GM18909 (cell line): ENCODE measurements around the gene ATP7B.
"Not testable (repeated sequence)": the region's sequence is repeated elsewhere in the genome, so short reads cannot be mapped to it uniquely, and the experiment has no call there.

Experiments used
- ATAC-seq: cut with Tn5 transposase; IDR thresholded peaks from one replicate; pipeline ENCODE4 v1.9.1; 2021; ENCODE audit warnings: mild to moderate bottlenecking; ENCODE audit not compliant: unreplicated experiment, poor library complexity

The ATP7B gene

DNA sequence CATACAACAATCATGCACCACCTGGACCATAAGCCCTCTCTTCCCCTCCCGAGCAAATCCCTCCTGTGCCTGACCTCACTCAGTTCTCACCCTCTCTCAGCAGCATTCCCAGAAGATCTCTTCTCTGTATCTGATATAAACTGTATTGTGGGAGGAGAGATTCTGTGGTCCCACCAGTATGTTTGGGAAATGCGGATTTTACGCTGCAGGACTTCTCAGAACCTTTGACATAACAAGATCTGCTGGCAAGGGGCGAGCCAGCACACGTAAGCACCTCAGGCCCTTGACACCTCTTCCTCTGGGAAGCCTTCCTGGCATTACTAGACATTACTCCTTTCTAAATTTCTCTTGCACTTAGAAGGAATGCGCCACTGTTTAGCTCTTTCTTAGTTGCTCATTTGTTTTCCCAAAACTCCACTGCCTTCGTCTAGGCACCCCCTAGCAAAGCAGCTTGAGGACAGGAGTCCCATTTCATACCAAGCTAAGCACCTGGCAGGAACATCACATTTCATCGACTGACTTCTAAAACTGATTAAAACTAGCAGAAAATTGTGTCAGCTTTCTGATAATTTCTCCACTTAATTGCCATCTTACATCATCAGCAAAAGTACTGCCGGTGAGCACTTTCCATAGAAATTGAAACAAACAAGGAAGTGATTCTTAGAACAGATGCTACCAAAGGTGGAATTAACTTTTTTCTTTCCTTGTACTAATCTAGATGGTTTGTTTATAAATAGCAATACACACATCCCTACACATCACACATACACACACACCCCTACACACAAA lies 86.3 kb downstream of the ATP7B start:
- no peak for ATAC-seq

DNA sequence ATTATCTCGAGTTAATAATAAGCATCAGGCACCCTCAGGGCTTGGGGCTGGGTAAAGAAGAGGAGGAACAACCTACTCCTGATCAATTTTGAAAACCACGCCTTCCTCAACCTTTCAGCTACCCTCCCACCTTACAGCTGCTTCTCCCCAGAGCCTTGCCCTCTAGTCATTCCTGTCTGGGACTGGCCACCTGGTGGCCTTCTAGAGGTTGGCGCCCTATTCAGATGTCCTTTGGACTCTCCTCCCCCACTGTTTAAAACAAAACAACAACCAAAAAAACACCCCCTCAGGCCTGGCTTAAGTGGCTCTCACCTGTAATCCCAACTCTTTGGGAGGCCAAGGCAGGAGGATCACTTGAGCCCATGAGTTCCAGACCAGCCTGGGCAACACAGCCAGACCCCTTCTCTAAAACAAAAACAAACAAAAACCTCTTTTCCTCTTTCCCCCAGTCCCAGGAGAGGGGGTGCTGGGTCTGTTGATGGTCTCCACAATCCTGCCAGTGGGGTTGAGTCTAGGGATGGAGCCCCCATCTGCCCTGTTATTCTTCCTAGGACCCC lies 87.2 kb downstream of the ATP7B start:
- peak; percentile 63 for ATAC-seq

- ATAC-seq: no peak
Measured at GRCh38 chr13:51922771-51923480, 88.3 kb downstream of the ATP7B start.

- no peak for ATAC-seq
Measured at GRCh38 chr13:51921790-51922740, 89.2 kb downstream of the ATP7B start.

DNA sequence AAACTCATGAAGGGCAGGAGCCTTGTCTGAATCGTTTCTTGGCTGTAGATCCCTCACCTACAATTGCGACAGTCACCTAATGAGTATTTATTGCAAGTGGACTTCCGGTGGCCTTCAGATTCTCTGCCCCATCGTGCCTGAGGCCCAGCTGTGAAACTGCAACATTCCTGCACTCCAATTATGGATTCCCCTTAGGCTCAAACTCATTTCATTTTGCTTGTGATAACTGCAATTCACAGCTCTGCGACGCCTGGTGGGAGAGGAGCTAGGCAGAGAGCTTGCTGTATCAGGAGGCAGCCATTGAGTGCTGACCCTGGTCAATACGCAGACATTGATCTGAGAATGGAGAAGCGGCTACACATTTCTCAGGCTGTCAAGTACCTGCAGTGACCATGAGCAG lies 90.5 kb downstream of the ATP7B start:
- ATAC-seq: no peak

DNA sequence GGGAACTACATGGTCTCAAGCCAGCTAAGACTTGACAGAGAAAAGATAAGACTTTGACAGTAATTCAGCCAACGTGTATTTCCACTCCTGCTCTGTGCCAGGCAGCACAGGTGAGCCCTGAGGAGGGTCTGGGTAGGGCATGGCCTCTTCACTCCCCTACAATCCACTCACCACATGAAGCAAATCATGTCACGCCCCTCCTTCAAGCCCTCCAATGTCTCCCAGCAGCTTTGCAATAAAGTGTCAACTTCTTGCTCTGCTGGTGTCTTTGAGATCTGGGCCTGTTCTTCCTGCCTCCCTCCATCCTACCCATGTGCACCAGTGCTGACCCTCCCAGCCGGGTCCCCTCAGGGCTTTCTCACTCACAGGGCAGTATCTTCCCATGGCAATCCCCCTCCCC lies 91.0 kb downstream of the ATP7B start:
- ATAC-seq: no peak

DNA sequence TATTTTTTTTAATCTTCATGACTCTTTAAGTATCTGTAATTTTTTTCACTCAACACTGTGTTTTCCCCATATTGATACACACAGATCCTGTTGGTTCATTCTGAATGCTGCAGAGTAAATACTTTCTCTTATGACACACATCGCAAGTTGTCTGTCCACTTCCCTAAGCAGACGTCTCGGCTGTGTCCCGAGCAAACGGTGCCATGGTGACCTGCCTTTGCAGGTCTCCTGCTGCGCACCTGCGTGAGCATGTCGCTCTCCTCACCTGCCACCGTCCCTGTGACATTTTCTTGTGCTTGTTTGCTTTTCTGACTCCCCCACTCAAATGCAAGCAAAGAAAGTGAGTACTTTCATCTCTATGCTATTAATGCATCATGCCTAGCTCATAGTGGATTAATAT lies 91.7 kb downstream of the ATP7B start:
- no peak for ATAC-seq

GRCh38 chr13:51916962-51917361 lies 94.3 kb downstream of the ATP7B start:
- ATAC-seq: no peak

DNA sequence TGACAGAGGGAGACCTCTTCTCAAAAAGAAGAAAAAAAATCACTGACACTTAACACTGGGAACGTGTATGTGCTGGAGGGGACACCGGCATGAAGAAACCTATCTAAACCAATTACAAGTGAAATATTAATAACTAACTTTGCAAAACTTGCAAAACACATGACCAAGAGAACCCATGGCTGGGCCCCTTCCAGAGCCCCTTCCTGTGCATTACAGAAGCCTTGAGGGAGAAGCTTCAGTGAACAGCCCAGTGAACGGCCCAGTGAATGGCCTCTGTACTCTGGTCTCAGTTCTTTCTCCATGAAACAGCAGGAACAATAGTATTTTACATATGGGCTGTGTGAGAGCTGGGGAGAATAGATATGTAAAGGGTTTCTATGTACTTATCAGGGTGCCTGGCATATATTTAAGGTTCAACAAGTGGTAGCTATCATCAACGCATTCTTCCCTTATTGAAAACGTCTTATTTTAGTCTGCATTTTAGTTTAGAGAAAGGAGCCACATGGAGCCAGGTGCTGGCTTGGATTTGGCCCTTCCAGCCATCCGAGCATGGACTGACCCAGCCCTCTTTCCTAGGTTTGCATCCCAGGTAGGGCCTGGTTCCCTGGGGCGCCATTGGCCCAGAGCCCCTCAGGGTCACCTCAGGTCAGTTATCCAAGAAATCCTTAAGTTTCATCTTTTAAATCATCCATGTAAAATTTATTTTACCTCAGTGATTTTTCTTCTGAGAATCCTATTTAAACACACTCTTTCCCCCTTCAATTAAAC lies 95.0 kb downstream of the ATP7B start:
- ATAC-seq: no peak

DNA sequence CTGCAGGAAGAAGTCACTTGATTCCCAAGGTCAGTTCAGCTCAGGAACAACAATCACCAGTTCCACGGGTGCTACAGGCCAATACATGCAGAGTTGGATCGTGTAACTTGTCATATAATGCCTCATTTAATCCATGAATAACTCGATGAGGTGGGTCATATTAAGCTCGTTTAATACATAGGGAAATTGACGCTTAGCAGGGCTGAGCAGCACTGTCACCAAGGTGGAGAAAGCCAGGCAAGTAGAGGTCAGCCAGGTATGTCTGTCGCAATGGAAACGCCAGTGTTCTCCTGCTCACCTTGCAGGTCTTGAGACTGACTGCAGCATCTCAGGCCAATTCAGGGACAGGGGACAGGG lies 97.1 kb downstream of the ATP7B start:
- no peak for ATAC-seq

- no peak for ATAC-seq
Measured at GRCh38 chr13:51913421-51914136, 97.7 kb downstream of the ATP7B start.

GRCh38 chr13:51912511-51913225 lies 98.6 kb downstream of the ATP7B start:
- ATAC-seq: no peak

GRCh38 chr13:51912091-51912490 lies 99.2 kb downstream of the ATP7B start:
- no peak for ATAC-seq

- no peak for ATAC-seq
Measured at GRCh38 chr13:51910508-51910907, 100.7 kb downstream of the ATP7B start.

DNA sequence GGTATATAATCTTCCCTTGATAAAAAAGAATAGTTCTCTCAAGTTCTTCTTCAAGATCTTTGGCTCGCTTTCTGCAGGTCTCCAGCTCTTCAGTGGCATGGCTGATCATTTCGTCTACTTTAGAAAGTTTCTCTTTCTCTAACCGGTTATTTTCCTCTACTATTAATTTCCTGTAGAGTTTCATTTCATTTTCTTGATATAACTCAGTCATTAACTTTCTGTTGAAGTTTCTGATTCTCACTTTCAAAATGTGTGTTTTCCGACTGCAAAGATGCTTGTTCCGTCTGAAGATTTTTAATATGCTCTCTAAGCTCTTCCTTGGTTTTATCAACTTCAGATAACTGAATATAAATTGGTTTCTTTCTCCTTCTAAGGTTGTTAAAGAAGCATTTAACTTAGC lies 102.0 kb downstream of the ATP7B start:
- ATAC-seq: not testable (repeated sequence)

DNA sequence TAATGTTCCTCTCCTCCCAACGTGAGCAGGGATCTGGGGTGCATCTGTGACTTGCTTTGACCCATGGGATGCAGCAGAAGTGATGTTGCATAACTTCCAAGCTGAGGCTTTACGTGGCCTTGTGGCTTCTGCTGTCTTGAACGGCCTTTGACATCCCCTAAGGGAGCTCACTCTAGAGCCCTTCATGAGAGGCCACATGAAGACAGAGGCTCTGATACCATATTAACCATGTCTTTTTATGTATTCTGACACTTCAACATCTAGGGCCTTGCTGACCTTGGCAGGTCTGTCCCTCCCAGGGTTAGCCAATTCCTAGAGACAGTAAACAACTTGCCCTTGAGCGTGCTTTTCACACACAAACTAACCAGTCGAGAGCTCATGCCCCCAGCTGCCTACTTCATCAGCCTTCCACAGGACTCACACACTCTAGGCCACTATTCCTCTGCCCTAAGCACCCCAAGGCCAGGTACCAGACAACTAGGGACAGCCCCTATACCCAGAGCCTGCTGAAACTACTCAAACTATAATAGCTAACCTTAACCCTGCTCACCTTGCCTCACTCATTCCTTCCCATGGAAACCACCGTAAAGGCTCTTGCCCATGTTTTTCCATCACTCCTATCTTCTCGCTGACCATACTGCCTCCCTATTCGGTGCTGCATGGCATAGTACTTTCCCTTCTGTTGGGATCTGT lies 104.1 kb downstream of the ATP7B start:
- ATAC-seq: peak; percentile 46

DNA sequence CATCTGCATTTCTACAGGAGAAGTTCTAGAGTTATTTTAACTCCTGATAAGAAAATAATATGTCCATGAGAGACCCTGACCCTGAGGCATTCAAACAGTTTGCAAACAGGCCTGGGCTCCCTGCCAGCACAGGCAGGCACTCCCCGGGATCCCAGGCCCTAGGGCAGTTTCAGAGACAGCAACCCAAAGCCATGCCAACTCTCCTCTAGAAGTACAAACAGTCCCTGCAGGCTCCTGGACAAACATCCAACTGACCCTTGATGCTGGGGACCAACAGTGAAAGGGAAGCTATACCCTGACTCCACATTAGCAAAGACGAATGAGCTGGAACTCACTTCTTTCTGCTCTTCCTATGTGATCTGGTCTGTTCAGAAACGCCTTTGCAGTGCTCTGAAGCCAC lies 104.7 kb downstream of the ATP7B start:
- ATAC-seq: no peak

DNA sequence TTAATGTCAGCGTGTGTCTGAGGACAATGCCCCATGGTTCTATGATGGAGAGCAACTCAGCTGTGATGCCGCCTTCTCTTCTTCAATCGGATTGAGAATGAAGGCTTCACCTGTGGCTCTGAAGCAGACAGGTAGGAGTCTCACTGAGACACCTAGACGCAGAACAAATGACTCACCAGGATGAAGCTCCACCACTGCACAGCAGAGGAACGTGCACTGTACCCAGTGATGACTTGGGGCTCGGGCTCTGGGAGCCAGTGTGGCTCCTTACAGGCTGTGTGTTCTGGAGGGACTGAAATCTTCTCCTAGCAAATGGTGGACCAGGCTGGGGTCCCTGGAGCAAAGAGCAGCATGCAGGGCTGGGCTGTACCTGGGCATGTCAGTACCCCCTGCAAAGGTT lies 105.5 kb downstream of the ATP7B start:
- no peak for ATAC-seq
